NCI-H1694 (cell line): Measurements from ENCODE around the gene OLFML1.

Source experiments
- DNase-seq: peaks from one replicate; lab custom pipeline; 2025; lab: John Stamatoyannopoulos, UW

Gene OLFML1

GRCh38 chr11:7532405-7533145 lies 47.3 kb downstream of the OLFML1 start:
- DNase-seq: no peak

DNA sequence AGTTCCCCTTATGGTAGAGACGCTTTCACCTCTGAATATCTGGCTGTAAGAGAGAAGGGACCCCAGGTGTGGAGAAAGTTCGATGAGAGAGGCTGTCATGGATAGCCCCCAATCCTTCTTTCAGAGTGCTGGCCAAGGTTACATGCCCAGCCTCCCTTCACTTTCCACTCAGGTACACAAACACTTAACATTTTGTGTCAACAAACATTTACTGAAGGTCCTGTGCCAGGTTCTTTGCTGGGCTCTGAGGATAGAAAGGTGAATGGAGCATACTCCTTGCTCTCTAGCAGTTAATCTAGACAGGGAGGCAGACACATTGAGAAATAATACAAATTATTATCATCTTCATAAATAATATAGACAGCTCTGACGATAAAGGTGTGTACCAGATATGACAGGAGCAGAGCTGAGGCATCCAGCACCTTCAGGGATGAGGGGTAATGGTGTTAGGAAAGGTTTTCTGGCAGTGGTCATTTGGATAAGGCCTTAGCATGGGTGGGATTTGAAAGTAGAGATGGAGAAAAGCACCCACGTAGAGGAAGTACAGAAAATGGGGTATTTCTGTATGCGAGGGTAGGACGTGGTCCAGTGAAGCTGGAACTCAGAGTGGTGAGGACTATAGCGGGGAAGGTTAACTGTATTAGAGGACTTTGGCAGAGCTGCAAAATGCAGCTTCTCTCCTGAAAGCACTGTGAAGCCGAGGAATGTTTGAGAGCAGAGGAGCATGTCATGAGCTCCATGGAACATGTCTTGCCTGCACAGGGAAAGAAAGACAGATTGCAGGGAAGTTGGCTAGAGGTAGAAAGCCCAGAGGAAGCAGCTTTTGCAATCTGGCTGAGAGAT lies 48.1 kb downstream of the OLFML1 start:
- DNase-seq: no peak

DNA sequence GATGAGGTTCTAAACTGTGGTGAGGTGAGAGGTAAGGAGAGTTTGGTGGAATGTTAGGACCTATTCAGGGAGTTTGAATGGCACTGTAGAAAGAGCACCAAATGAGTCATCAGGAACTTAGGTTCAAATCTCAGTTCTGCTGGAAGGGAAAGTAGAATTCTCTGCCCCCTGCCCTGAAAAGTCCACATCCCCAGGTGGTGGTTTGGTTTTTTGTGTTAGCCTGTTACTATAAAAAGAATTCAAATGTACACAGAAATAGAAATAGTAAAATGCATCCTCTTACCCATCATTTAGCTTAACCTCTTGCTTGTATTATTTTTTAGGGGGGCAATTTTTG lies 48.7 kb downstream of the OLFML1 start:
- no peak for DNase-seq

GRCh38 chr11:7536100-7536499 lies 50.8 kb downstream of the OLFML1 start:
- no peak for DNase-seq

DNA sequence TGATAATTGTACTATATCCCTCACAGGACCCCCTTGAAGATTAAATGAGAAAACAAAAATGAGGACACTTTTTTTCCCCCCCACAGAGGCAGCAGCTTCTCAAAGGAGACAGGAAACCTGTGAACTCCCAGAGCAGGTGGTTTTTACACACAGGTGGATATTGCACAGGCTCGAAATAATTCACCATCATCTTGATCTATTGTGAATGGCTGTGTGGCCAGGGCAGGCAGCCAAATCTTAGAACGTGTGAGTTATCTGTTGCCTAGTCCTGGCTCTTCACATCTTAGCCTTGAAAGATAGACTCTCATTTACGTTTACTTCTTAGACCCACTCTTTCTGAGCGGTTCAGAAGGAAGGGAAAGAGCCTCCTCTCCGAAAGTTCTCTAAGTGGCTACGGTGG lies 52.0 kb downstream of the OLFML1 start:
- DNase-seq: no peak

DNA sequence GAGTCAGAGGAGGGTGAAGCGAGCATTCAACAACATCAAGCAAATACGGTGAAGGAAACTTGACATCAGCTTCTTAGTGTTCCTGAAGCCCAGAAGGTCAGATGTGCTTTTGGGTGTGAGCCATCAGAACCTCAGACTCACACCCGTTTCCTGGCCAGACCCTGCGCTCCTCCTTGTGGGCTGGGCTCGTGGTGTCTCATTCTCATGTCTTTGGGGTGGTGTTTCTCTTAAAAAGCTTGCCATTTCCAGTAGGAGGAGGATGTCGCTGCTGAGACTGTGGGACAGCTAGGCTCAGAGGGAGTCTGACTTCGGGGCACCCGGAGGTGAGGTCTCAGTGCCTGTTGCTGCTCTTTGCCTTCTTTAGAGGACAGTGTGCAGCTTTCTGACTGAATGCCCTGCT lies 52.7 kb downstream of the OLFML1 start:
- DNase-seq: no peak

DNA sequence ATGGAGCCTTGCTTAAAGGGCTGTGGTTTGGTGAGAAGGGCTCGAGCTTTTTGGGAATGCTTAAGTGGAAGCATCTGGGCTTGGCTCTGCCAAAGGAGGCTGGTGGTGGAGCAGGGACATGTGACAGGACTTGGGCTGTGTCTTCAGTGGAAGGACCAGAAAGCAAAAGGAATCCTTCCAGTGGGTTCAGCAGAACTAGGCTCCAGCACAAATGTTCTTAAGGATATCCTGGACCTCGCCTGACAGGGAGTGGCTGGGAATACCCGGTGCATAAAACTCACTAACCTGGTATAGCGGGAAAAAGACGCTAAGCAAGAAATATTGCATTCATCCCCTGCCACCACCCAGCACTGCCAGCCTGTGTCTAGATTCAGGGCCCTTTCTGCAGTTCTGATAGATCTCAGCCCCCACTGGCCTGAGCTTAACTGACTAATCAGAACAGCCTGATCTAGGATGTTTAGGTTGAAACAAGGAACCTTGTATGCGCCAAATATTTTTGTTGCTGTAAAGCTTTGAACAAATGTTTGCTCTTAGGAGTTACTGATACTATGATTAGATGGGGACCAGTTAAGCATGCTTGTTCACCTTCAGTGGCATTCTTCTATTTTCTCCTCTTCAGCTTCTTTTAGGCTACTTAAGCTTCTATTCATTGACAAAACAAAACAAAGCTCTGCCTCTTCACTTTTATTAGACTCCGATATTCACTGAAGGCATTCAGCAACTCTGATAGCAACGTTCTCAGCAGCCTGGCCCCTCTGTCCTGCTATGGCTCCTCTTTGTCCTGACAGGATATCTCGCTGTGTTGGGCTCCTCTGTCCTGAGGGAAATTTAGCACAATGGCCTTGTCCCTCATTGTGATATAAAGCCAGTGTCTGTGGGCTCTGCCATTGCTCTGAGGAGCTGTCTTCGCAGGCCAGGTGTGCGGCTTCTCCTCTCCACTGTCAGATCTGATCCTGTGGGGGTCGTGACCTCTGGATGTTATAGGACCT lies 53.5 kb downstream of the OLFML1 start:
- DNase-seq: no peak

- no peak for DNase-seq
Measured at GRCh38 chr11:7540830-7541555, 55.7 kb downstream of the OLFML1 start.

DNA sequence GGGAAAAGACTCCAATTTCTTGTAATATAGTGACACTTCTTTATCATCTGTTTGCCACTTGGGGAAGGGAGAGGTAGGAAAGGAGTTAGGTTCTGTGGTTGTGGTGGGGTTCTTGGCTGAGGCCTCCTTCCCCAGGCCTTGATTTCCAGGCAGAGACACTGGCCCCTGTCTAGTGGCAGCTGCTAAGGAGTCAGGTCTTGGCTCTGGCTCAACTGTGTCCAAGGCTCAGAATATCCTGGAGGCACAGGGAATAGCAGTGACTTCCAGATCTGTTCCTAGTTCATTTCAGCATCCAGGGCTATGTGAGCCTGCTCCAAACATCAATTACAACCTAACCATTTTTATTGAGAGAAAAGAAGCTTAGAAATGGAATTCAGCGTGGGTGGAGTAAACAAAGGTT lies 58.0 kb downstream of the OLFML1 start:
- no peak for DNase-seq

GRCh38 chr11:7544021-7544420 lies 58.7 kb downstream of the OLFML1 start:
- no peak for DNase-seq

- no peak for DNase-seq
Measured at GRCh38 chr11:7545611-7546010, 60.3 kb downstream of the OLFML1 start.

- no peak for DNase-seq
Measured at GRCh38 chr11:7546324-7546791, 61.1 kb downstream of the OLFML1 start.

- no peak for DNase-seq
Measured at GRCh38 chr11:7547687-7548086, 62.4 kb downstream of the OLFML1 start.

- no peak for DNase-seq
Measured at GRCh38 chr11:7548659-7549274, 63.5 kb downstream of the OLFML1 start.

- DNase-seq: no peak
Measured at GRCh38 chr11:7549681-7550080, 64.4 kb downstream of the OLFML1 start.

- DNase-seq: no peak
Measured at GRCh38 chr11:7551571-7551970, 66.3 kb downstream of the OLFML1 start.

DNA sequence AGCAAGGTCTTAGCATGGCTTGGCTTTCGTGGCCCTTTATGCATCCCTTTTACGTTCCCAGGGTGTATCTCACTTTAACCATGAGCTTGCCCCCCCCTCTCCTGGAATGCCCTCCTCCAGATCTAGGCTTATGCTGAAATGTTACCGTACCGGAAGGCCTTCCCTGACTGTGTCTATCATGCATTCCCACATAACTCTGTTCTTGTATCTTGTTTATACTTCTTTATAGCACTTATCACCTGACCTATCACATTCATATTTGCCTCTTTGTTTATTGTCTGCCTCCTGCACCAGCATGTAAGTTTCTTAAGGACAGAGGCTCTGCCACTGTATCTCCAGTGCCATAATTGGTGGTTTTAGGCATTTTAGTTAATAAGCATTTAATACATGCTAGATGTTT lies 67.4 kb downstream of the OLFML1 start:
- no peak for DNase-seq

DNA sequence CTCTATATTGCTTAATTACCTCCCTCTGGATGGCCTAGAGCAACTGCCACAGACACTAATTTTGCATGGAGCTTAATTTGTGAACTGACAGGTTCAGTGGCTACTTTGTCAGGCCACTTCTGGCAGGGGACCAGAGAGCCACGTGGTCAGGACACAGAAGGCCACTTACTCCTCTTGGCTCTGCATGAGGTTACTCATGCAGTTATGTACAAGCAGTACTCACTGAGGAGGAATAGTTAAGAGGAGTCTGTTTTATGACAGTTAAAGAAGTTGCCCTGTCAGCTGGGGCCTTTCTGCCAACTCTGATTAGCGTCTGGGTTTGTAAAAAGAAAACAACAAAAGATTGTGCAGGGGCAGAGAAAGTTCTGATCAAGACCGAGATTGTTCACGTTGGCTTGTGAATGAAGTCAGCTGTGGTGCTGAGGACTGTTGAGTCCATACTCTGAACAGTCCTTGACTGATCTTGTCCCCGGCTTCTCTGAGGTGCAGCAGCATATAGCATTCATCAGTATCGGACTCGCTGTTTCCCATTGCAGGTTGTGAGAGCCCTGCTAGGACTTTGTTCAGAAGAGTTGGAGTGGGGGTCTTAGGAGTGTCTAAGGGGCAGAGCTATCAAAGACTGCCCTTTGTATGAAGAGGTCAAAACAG lies 69.9 kb downstream of the OLFML1 start:
- DNase-seq: no peak

GRCh38 chr11:7558046-7558445 lies 72.7 kb downstream of the OLFML1 start:
- no peak for DNase-seq
